Muscle of leg (tissue), 16 donors: ENCODE results near the gene PCID2. TPM values are rescaled to one million over a fixed set of nuclear protein-coding genes. Genes with fewer than 3 reads are reported as not detected.
A peak's percentile ranks its signal among the peaks of the same experiment; 100 is the strongest.
"Not testable (repeated sequence)": the region's sequence is repeated elsewhere in the genome, so short reads cannot be mapped to it uniquely, and the experiment has no call there.

Experiments
- DNase-seq: peaks from one replicate; pipeline ENCODE4 v3.0.0; 2013
- H3K27ac ChIP-seq: one replicate; pipeline ENCODE4 v1.5.1; 2013; ENCODE audit warnings: mild to moderate bottlenecking, low read length, control low read depth
- H3K27me3 ChIP-seq: one replicate; pipeline ENCODE4 v1.6.1; 2013; ENCODE audit warnings: low read length; ENCODE audit not compliant: control insufficient read depth, insufficient read depth
- H3K36me3 ChIP-seq: one replicate; pipeline ENCODE4 v1.6.1; 2013; ENCODE audit warnings: low read length; ENCODE audit not compliant: control insufficient read depth, insufficient read depth
- H3K4me1 ChIP-seq: one replicate; pipeline ENCODE4 v1.6.1; 2013; ENCODE audit warnings: low read length; ENCODE audit not compliant: control insufficient read depth, insufficient read depth
- H3K4me3 ChIP-seq: one replicate; pipeline ENCODE4 v1.5.1; 2013; ENCODE audit warnings: low read length, control low read depth
- H3K9me3 ChIP-seq: replicated peaks from 2 replicates; pipeline ENCODE4 v1.6.1; 2013; ENCODE audit warnings: low read depth, low read length; ENCODE audit not compliant: control insufficient read depth
- WGBS: methylation state at CpG from one replicate; pipeline ENCODE4 v1.1.5; 2013; ENCODE audit warnings: missing lambda C conversion rate; ENCODE audit not compliant: insufficient coverage; 5-methylcytosine and 5-hydroxymethylcytosine counted together
- long read RNA-seq, 11 donors: transcript quantifications; one replicate each; lab custom pipeline, GENCODE V29; 2026
- polyA plus RNA-seq, 8 donors: library from polyadenylated mRNA; unstranded; fragments of 120-200 nt; gene quantifications; one replicate each; pipeline versions ENCODE4 v1.2.1 to v1.2.3, GENCODE V29; 2013; ENCODE audit warnings: inconsistent platforms in 1 of 8, low replicate concordance in 1 of 8; ENCODE audit not compliant: insufficient read length in 8 of 8, insufficient read depth in 1 of 8
- total RNA-seq: library from RNA; stranded (reverse); fragments of 120-200 nt; gene quantifications from one replicate; pipeline ENCODE4 v1.2.4, GENCODE V29; 2013

PCID2 gene
- total RNA-seq (39.4 TPM), polyA plus RNA-seq (10 to 100 TPM; 34.6 to 44.3 (median 37.1) TPM)
- long read RNA-seq, donor 1, result 0 reads
- long read RNA-seq, donor 2, result 0 reads
- long read RNA-seq, donor 3, result 0 reads
- long read RNA-seq, donor 4, partial matches to known transcripts, result 0 of 5 reads
- long read RNA-seq, donor 4, other reads (novel, unspliced or antisense), result 5 of 5 reads
- long read RNA-seq, donor 5, partial matches to known transcripts, result 8 of 8 reads
- long read RNA-seq, donor 5, other reads (novel, unspliced or antisense), result 0 of 8 reads
- long read RNA-seq, donor 6, partial matches to known transcripts, result 0 of 9 reads
- long read RNA-seq, donor 6, other reads (novel, unspliced or antisense), result 9 of 9 reads
- long read RNA-seq, donor 7, partial matches to known transcripts, result 0 of 6 reads
- long read RNA-seq, donor 7, other reads (novel, unspliced or antisense), result 6 of 6 reads
- long read RNA-seq, donor 8, partial matches to known transcripts, result 5 of 6 reads
- long read RNA-seq, donor 8, other reads (novel, unspliced or antisense), result 0 of 6 reads
- long read RNA-seq, donor 9, result 0 reads
- long read RNA-seq, donor 10, partial matches to known transcripts, result 13 of 28 reads
- long read RNA-seq, donor 10, other reads (novel, unspliced or antisense), result 15 of 28 reads
- long read RNA-seq, donor 11, result 0 reads

DNA sequence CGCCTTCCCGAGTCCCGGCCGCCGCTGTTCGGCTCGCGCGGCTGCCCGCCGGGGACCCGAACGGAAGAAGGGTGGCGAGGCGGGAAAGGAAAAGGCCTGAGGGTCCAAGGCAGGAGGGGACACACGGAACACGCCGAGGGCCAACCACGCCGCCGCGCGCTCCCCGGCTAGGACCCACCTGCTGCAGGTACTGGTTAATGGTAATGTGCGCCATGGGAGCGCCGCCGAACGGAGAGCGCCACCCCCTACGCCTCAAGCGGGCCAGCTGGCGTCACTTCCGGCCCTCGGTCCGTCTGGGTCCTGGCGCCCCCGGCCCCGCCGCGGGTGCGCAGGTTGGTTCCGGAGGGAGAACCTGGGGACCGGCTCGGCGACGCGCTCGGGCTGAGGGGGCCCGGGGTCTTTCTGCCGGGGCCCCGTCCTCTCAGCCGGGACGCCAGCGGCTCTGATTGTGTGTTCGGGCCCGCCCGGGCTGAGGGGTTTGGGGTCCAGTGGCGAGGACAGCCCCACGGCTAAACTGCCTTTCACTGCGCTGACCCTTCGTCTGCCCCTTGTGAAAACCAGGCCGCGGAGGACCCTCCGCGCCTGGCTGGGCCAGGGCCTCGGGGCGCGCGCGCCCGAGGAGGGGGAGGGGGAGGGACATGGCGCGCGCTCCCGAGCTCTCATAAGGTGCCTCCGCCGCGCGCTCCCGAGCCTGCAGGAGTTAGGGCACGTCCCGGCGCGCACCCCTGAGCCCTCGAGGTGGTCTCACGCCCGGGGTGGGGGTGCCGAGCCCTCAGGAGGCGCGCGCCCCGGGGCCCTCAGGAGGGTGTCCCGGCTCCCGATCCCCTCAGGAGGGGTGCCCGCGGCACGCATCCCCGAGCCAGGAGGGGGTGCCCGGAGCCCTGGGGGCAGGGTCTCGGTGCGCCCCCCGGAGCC lies at the start of gene PCID2:
Gene PCID2, minus strand, starts transcription at position 249 of the 915 bp plus-strand sequence. Its CDS starts 35 bp downstream, at position 214.
- peaks cover 21% of the 10 kb centered on the region for H3K36me3 ChIP-seq
- H3K4me1 ChIP-seq, result peaks cover 4% of the 10 kb centered on the region
- H3K9me3 ChIP-seq, result no peaks in the 10 kb centered on the region
- under 1% methylated on average over 90 of the region's 103 CpGs for WGBS
- H3K27ac ChIP-seq, result peak within 1 kb of the TSS; percentile 98
- peak; percentile 96 for DNase-seq
- H3K27me3 ChIP-seq, result no peaks in the 10 kb centered on the region
- peak within 1 kb of the TSS; percentile 89 for H3K4me3 ChIP-seq

DNA sequence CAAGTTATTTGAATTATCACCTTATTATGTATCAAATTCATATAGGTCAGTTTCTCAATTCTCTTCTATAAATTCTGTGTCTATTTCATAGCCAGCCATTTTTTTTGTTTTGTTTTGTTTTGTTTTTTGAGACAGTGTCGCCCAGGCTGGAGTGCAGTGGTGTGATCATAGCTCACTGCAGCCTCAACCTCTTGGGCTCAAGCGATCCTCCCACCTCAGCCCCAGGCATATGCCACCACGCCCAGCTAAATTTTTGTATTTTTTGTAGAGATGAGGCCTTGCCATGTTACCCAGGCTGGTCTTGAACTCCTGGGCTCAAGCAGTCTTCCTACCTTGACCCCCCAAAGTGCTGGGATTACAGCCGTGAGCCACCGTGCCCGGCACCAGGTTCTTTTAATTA lies 49.4 kb upstream of the PCID2 start:
- H3K36me3 ChIP-seq, result peaks cover 51% of the 10 kb centered on the region
- 100% methylated on average over 1 of the region's 6 CpGs for WGBS
- H3K9me3 ChIP-seq, H3K4me1 ChIP-seq, DNase-seq, H3K27me3 ChIP-seq, H3K4me3 ChIP-seq, H3K27ac ChIP-seq: not testable (repeated sequence)

DNA sequence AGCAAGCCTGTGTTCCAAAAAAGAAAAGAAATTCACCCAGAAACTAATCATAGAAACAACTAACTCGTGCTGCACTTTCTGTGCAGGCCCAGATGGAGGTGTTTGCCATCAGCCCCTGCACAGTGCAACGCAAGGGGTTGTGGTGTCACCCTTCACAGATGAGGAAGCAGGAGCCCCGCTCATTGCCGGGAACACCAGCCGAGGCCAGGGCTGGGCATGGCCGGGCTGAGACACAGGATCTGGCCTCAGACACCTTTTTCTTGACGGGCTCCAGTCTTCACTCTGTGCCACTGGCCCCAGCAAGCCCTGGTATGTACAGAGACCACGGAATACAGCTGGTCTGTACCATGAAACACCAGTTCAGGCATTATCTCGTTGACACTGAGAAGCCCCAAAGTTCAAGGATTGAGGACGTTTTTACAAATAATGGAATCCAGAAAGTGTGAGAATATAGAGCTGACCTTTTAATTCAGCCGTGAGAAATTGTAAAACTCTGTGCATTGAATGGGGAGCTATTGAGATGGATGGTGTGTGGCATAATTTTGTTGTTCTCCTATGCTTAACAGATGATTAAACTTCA lies 44.1 kb upstream of the PCID2 start:
- Histone ChIP-seq H3K27ac (no peak overlapping the region), H3K9me3 (no peaks in the 10 kb centered on the region), H3K36me3 (peaks cover 74% of the 10 kb centered on the region), H3K27me3 (no peaks in the 10 kb centered on the region), H3K4me1 (no peaks in the 10 kb centered on the region), H3K4me3 (no peak overlapping the region)
- 94% methylated on average over 11 of the region's 11 CpGs for WGBS
- DNase-seq, result no peak

DNA sequence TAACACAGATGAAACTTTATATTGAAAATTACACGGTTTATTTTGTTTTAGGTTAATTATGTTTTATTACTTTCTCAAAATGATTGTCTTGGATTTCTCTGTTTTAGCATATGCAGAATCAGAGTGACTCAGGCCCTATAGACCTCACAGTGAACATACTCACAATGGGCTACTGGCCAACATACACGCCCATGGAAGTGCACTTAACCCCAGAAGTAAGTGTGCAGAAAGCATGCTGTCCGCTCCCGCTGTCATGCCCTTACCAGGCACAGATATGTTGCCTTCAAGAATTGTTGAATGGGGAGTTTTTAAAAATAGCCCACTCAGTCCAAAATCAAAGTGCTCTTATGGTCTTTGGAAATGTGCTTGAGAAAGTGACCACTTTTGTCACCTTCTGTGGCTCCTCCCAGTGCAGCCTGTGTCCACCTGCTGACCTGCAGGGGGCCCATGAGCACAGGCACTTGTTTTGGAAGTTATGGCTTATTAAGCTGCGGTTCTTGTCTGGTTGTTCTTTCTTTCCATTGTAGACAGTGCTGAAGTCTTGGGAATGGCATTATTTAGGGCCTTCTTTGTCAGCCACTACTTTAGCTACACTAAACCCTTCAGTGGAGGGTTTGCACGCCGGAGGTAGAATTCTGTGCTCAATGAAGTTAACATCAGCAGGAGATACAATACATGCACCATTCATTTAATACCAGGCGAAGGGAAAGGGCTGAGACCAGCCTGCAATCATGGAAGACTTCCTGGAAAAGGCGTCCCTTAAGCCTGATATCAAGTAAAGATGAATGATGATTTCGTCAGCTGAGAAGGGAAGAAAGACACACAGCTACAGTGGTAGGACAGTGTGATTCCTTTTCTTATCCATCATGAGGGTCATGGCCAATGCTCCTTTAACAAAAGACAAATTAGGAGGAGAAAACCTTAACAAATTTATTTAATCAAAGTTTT lies 37.7 kb upstream of the PCID2 start:
- Histone ChIP-seq H3K9me3 (no peaks in the 10 kb centered on the region), H3K36me3 (peaks cover 83% of the 10 kb centered on the region), H3K27me3 (no peaks in the 10 kb centered on the region), H3K4me3 (no peak overlapping the region), H3K27ac (no peak overlapping the region), H3K4me1 (no peaks in the 10 kb centered on the region)
- 100% methylated on average over 1 of the region's 10 CpGs for WGBS
- no peak for DNase-seq

DNA sequence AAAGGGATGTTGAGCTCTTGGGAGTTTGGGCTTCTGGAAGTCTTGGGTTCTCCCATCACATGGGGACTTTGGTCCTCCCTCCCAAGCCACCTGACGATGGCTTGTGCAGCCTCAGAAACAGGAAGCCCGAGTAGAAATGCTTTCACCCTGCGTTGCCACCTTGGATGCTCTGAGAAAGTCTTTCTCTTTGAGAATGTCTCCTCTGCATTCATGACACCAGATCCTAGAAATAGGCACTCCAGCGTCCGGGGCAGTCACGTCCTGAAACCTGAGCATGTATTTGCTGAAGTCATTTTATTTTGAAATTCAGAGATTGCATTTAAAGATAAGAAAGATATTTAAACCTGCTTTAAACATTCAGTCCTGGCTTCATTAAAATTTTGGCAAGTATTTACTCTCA lies 35.4 kb upstream of the PCID2 start:
- Histone ChIP-seq H3K4me3 (no peak overlapping the region), H3K27ac (no peak overlapping the region), H3K27me3 (no peaks in the 10 kb centered on the region), H3K36me3 (peaks cover 83% of the 10 kb centered on the region), H3K9me3 (no peaks in the 10 kb centered on the region), H3K4me1 (no peaks in the 10 kb centered on the region)
- WGBS, result 93% methylated on average over 3 of the region's 6 CpGs
- no peak for DNase-seq

DNA sequence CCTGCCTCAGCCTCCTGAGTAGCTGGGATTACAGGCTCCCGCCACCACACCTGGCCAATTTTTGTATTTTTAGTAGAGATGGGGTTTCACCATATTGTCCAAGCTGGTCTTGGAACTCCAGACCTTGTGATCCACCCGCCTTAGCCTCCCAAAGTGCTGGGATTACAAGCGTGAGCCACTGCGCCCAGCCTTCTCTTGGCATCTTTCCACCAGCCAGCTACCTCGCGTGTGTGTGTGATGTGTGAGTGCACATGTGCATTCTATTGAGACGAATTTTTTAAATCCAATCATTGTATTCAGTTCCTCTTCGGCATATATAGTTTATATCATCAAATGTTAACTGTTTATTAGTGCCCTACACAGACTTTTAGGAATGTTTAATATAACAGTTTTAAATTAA lies 33.2 kb upstream of the PCID2 start:
- not testable (repeated sequence) for H3K9me3 ChIP-seq, H3K4me3 ChIP-seq, DNase-seq, H3K27me3 ChIP-seq, H3K4me1 ChIP-seq, H3K27ac ChIP-seq
- H3K36me3 ChIP-seq, result peaks cover 75% of the 10 kb centered on the region
- no CpG with 5 or more reads among the region's 8 CpGs for WGBS

DNA sequence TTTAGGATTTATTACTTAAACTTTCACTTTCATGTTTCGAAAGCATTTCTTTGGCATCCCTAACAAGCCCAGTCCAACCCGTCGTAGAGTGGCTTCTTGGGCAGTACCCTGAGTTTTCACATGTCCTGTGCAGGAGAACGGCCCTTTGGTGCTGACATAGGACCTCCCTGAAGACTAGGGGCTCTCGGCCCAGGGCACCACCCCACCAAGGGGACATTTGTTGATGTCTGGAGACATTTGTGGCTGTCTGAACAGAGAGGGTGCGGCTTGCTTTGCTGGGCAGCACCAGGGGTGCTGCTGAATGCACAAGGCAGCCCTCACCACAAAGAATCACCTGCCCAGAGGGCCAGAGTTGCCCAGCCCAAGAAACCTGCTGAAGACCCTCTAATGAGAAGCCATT lies 31.5 kb upstream of the PCID2 start:
- H3K9me3 ChIP-seq, result no peaks in the 10 kb centered on the region
- H3K4me3 ChIP-seq, result no peak overlapping the region
- WGBS, result 100% methylated on average over 4 of the region's 6 CpGs
- H3K36me3 ChIP-seq, result peaks cover 66% of the 10 kb centered on the region
- H3K27me3 ChIP-seq, result no peaks in the 10 kb centered on the region
- no peaks in the 10 kb centered on the region for H3K4me1 ChIP-seq
- H3K27ac ChIP-seq, result no peak overlapping the region
- no peak for DNase-seq

DNA sequence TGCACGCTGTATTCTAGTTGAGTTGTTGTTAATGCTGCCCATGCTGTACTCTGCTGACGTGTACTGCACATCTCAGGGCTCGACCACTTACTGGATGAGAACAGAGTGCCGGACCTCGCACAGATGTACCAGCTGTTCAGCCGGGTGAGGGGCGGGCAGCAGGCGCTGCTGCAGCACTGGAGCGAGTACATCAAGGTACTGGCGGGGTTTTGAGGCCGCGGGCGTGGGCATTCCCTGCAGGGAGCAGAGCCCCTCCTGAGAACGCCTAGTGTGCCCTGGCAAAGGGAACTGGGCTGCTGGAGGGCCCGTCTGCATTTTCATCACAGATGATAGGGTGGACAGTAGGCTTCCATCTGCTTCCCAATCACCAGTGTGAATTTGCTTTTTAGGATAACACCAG lies 30.9 kb upstream of the PCID2 start:
- no peak for DNase-seq
- Histone ChIP-seq H3K27me3 (no peaks in the 10 kb centered on the region), H3K27ac (no peak overlapping the region), H3K9me3 (no peaks in the 10 kb centered on the region), H3K36me3 (peaks cover 67% of the 10 kb centered on the region), H3K4me3 (no peak overlapping the region), H3K4me1 (no peaks in the 10 kb centered on the region)
- 85% methylated on average over 15 of the region's 15 CpGs for WGBS

DNA sequence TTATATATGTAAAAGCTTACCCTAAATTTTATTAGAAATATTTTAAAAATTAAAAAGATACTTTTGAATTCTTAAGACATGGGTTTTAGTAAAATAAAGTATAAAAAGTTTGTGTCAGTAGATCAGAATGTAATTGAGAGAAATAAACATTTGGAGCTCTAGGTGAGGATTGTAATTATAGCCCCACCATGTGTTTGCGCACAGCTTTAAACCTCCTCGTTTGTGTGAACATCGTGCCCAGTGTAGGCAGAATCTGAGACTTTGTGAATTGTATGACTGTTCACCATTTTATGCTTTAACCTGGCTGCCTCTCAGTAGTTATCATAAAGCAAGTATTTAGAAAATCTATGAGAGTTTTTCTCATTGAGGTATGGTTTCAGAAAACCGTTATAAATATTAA lies 30.1 kb upstream of the PCID2 start:
- no peaks in the 10 kb centered on the region for H3K4me1 ChIP-seq
- H3K27me3 ChIP-seq, result no peaks in the 10 kb centered on the region
- H3K27ac ChIP-seq, result no peak overlapping the region
- no peak for DNase-seq
- 80% methylated on average over 1 of the region's 4 CpGs for WGBS
- peaks cover 65% of the 10 kb centered on the region for H3K36me3 ChIP-seq
- no peak overlapping the region for H3K4me3 ChIP-seq
- H3K9me3 ChIP-seq, result no peaks in the 10 kb centered on the region
